Dermis blood vessel endothelial cell (primary cell): ENCODE data around the gene VSIR. TPM values are rescaled to one million over a fixed set of nuclear protein-coding genes. Genes with fewer than 3 reads are reported as not detected.
A peak's percentile ranks its signal among the peaks of the same experiment; 100 is the strongest.

Experiments used
- DNase-seq: peaks from one replicate; pipeline ENCODE4 v3.0.0; 2010
- total RNA-seq: library from RNA; depleted of rRNA; stranded (reverse); fragments of >200 nt; gene quantifications from 2 replicates; pipeline ENCODE4 v1.2.3, GENCODE V29; 2014

The VSIR gene
- 25.1 and 42.2 TPM in 2 replicates for total RNA-seq

DNA sequence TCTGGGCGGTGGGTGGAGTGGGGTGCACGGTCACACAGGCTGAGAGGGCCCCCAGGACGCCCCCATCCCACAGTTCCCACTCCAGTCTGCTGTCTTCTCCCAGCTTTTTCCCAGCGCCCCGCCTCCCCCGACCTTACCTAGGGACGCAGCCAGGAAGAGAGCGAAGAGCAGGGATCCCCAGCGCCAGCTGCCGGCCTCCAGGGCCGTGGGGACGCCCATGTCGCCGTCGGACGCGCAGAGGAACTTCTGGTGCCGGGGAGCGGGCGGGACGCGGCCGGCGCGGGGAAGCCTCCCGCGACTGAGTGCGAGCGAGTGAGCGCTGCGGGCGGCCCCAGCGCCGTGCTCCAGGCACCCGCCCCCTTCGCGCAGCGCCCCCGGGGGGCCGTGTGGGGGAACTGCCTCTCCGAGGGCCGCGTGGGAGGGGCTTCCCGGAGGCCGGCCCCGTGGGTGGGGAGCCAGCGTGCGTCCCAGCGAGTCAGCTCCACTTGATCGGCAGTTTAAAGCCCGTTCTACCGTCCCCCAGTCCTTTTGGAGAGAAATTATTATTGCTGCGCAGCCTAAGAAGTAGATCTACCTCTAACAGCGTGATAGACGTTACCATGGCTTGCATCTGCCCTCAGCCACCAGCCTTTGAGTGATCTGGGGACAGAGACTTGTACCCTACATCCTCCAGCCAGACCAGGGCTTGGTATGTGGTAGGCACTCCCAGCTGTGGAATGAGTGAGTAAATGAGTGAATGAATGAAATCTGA lies at the start of gene VSIR:
TSS of gene VSIR (minus strand) at position 300 of the 751 bp plus-strand sequence. CDS start at position 219, 81 bp downstream.
- peak; percentile 88 for DNase-seq

DNA sequence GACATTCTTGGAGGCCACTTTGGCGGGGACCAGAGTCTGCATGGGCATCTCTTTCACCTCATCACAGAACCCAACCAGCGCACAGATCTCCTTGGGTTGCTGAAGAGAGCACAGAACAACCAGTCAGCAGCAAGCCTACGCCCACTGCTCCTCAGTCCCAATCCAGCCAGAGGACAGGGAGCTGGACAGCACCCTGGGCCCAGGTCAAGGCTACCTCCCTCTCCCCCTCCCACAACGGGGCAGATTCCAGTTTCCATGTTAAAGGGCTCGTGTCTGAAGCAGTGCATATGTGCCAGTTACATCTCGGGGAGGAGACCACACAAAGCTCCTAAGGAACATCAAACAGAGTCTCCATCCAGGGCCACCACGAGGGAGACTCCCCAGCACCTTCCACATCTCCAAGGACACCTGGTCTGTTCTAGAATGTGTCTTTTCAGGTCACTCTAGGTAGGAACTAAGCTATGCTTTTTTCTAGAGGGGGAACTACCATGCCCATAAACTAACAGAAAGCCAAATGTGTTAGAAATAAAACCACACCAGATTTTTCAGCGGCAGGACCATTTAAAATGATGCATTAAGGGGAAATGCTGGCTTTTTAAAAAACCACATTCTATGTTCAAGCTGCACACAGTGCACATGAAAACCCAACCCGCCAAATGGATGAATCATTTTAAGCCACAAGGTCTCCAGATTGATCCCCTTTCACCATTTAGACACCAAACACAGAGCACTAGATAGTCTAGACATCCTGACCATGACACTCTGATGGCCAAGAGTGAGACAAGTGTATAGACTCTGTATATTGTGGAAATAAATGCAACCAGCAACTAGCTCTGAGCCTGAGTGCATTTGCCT lies 48.8 kb upstream of the VSIR start:
- DNase-seq = no peak

DNA sequence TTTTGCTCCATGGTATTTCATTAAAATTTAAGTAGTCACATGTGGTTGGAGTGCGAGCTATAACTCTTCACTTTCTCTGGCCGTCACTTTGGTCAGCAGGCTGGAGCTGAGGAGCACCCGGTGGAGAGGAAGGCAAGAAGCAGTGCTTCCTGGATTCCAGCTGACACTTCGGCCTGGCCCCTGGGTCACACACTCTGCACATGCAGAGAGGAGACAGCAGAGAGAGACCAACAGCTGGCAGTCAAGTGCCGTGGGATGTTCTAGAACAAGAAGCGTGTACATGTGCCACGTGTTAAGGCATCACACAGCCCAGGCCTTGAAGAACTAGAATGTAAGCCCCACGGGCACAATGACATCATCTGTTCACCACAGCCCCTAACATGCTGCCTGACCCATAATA lies 47.6 kb upstream of the VSIR start:
- DNase-seq = no peak

DNA sequence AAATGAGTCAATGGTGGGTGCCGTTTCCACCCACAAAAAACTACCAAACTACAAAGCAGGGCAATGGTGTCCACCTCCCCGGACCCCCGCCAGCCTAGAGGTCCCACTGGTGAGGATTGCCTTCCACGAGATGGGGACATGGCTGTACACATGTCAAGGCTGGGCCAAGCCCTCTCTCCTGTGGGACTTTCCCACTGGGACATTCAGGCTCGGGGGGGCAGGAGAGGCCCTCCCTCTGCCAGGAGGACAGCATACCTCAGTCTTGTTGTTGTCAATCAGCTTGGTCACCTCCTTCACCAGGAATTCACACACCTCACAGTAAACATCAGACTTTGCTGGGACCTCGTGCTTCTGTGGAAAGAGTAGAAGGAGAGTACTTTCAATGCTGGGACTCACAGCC lies 46.7 kb upstream of the VSIR start:
- DNase-seq = no peak

DNA sequence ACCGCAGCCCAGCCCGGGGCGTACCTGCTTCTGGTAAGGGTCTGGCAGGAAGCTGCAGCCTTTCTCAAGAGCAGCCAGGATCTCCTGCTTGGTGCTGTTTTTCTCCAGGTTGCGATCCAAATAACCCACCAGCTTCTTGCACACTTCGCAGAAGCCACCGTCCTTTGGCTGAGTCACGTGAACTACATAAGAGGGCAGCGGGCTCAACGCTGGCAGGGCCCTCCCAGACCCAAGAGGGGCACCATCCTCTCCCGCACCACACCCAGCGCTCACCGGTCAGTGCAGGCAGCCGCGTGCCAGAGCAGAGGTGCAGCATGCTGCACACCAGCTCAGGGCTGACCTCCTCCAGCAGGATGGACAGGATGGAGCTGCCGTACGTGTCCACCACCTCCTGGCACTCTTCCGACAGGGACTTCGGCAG lies 46.1 kb upstream of the VSIR start:
- DNase-seq = no peak

DNA sequence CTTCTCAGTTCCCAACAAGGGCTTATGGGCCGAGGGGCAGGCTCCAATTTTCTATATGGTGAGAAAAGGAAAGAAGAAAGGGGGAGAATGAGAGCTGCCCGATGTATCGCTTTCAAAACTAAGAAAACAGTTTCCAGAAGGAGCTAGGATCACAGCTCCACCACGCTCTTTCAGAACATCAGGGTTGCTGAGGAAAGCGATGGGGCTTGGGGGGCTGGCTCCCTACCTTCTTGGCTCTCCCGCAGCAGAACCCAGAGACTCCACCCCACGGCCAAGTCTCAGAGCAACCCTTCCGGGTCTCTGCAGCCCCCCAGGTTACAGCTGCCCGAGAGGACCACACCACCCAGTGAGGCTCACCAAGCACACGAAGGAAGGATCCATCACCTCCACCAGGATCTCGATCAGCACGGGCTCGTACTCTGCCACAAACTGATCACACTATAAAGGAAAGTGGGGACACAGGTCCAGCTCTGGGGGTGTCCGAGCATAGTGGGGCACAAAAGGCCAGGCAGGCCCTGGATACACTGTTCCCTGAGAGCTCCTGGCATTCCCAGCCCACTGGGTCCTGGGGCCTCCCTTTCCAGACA lies 45.4 kb upstream of the VSIR start:
- no peak for DNase-seq

DNA sequence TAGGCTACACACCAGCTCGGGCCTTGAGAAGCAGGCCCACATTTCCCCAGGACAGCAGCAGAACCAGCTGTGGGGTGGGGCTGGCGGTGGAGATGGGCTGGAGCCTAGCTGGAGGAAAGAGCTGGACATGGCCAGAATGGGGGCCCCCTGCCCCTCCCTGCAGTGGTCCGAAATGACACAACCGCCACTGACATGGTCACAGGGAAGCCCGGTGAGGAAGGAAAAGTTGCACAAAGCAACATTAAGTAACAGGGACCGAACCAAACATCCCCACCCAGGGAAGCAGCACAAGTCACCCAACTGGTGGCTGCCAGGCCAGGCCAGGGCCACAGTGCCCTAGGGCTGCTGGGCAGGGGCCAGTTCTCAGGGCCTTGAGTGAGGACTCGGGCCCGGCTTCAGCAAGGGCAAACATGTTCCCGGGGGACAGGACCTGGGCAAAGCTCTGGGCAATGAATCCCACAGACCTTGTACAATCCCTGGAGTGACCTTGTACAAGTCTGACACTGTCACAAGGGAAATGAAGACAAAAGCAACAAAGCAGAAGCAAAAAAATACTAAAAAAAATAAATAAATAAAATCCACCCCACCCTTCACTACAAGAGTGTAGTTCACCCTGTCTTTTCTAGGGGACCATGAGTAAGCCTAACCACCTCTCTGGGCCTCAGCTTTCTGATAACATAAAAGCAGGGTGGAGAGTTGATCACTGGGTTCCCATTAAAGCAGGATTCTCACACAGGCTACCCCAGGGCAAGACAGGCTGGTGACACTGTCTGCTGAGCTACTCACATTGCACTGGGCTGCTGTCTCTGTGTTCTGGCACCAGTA lies 44.7 kb upstream of the VSIR start:
- DNase-seq = no peak

DNA sequence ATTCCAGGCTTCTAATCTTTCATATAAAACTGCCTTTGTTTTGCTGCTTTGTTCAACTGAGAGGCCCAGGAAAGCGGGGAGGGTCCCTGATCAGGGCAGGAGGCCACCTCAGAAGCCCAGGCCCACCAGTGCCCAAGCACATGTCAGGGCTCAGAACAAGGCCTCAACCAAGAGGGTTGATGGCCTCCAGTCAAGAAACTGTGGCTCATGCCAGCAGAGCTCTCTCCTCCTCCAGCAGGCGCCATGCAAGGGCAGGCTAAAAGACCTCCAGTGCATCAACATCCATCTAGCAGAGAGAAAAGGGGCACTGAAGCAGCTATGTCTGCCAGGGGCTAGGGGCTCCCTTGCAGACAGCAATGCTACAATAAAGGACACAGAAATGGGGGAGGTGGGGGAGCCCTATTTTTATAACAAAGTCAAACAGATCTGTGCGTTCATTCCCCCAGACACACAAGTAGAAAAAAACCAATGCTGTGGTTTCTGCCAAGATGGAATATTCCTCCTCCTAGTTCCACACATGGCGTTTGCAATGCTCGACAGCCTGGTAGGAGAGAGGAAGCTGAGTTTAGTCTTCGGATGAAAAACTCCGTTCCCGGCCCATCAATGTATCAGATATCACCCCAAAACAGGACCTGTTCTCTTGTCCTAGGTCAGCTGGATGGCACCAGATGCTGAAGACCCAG lies 43.8 kb upstream of the VSIR start:
- no peak for DNase-seq

DNA sequence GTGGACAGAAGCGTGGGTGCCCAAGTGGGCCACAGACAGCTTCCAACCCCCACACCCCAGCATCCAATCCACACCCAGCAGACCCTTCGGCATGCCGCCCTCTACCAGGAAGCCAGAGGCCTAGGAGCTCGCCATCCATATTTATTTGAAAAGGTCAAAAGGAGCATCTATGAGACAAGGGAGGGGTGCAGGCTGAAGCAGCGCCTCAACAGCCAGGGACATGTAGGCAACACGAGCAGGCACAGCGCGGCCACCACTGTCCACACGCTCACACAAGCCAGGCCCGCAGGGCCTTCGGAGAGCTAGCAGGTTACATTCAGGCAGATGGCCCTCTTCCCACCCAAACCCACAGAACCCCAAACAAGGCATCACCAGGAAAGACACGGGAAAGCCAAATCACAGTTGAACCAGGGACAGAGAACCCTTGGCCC lies 43.1 kb upstream of the VSIR start:
- DNase-seq = no peak

DNA sequence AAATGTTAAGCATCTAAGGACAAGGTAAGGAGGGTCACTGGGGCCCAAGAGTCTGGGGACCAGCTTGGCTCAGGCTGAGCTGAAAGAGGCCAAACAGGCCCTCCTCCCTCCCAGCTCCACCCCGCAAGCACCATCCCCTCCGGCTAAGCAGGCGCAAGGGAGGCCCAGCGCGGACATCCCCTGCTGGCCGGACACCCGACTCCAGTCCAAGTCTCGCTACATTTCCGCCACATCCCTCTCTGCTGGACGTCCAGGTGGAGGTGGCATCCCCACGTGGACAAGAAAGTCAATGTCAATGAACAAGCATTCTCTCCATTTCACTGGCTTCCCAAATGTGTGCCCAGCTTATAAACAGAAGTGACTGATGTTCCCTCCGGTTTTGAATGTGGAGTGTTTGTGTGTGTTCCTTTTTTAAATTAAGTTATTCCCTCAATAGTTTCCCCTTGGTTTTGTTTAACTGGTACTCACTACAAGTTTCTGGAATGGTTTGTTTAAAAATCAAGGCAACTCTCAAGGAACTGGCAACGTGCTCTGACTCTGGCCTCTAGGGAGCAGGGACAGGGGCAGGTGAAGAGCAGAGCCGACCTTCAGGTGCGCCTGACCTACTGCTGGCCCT lies 42.3 kb upstream of the VSIR start:
- DNase-seq = no peak

DNA sequence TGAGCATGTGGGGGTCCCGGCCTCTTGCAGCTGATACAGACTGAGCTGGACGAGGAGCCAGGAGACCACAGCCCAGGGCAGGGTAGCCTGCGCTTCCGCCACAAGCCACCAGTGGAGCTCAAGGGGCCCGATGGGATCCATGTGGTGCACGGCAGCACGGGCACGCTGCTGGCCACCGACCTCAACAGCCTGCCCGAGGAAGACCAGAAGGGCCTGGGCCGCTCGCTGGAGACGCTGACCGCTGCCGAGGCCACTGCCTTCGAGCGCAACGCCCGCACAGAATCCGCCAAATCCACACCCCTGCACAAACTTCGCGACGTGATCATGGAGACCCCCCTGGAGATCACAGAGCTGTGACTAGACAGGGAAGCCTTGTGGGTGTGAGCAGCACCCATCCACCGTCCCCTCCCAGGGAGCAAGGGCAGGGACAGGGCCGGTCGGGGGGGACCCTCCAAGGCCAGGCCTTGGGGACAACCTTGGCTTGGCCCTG lies 41.6 kb upstream of the VSIR start:
- no peak for DNase-seq

DNA sequence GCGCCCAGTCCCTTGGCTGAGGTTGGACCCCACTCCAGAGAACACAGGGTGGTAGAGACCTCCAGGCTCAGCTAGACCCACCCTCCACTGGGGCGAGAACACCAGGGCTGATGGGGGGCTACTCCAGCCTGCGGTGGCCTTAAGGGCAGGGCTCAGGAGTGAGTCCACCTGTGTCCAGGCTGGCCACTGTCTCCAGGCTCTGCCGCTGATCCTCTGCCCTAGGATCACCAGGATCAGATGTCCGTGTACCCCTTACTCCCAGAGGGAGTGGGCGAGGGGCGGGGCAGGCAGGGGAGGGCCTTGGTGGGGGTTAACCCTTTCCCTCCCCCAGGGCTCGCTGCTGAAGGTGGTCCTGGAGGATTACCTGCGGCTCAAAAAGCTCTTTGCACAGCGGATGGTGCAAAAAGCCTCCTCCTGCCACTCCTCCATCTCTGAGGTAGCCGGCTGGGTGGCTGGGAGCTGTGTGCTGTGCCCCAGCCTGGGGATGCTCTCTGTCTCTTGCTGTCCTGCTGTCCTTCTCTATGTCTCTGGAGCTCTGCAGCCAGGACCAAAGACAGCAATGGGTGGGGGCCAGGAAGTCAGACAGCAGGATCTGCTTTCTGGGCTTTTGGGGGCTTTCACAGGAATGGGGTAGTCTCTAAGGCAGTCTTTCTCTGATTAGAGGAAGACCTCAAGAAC lies 39.7 kb upstream of the VSIR start:
- DNase-seq = no peak

DNA sequence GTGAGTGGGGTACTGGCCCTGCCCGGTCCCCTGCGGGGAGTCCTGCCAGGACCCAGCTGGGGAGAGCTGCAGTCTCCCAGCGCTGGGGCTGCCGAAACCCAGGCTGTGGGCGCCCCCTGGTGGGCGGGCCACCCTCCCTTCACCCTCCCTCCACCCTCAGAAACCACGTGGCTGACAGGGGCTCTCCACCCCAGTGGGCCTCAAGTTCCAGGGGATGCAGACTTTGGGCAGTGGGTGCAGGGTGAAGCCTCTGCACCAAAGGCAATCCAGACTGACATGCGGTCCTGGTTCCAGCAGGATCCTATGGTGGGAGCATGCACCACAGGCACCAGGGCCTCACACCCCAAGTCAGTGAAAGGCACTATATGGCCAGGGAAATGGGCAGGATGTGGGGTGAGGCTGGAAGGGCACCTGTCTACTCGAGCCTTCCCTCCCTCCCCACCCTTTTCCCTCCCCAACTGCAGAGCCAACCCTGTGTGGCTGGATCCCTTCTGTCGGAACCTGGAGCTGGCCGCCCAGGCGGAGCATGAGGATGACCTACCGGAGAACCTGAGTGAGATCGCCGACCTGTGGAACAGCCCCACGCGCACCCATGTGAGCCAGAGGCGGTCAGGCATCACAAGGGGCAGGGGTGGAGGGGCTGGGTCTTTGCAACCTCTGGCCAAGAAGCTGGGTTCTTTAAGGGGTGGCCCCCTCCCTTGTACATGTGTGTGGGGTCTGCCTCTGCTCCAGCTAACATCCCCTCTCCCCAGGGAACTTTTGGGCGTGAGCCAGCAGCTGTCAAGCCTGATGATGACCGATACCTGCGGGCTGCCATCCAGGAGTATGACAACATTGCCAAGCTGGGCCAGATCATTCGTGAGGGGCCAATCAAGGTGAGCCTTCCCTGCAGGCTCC lies 38.9 kb upstream of the VSIR start:
- DNase-seq = peak; percentile 77

DNA sequence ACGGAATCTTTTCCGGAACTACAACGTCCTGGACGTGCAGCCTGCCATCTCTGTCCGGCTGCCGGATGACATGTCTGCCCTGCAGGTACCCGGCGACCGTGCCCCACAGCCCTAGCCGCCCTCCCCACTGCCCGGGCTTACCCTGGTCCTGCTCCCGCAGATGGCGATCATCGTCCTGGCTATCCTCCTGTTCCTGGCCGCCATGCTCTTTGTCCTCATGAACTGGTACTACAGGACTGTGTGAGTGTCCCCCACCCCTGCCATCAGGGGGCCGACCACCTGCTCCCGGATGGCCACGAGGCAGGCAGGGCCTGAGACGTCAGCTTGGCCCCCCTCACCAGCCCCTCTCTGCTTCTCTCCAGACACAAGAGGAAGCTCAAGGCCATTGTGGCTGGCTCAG lies 38.0 kb upstream of the VSIR start:
- no peak for DNase-seq

DNA sequence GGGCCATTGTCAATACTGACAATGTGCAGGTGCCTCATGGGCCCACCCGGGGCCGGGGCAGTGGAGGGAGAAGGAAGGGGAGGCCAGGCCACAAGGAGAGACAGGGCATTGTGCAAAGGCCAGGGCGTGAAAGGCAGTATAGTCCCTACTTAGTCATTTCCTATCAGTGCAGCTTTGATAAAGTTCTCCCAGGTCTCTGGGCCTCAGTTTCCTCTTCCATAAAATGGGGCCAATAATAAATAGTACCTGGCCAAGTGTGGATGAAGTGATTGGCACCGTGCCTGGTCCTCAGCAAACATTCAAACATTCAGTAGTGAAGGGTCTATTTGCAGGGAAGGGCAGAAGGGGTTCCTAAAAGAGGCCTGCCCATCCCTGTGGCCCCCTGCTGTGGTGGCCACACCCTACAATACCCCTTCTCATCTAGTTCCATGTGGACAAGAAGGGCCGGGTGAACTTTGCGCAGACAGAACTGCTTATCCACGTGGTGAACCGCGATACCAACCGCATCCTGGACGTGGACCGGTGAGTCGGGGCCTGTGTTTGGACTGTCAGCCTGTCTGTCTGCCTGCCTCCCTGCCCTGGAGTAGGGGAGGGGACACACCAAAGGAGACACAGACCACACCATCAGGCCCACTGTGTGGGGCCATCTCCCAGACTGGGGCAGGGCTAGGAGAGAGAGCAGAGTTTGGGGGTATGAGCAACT lies 36.9 kb upstream of the VSIR start:
- DNase-seq = no peak

DNA sequence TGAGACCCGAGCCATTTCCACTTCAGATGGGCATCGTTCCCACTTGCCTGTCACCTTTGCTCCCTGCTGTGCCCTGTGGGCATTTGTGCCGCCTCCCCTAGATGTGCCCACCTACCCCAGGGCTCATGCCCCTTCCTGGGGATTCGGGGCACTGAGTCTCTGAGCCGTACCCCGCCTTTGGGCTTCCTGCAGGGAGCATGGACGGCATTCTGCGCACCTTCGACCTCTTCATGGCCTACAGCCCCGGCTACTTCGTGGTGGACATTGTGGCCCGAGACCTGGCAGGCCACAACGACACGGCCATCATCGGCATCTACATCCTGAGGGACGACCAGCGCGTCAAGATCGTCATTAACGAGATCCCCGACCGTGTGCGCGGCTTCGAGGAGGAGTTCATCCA lies 36.3 kb upstream of the VSIR start:
- DNase-seq = no peak

DNA sequence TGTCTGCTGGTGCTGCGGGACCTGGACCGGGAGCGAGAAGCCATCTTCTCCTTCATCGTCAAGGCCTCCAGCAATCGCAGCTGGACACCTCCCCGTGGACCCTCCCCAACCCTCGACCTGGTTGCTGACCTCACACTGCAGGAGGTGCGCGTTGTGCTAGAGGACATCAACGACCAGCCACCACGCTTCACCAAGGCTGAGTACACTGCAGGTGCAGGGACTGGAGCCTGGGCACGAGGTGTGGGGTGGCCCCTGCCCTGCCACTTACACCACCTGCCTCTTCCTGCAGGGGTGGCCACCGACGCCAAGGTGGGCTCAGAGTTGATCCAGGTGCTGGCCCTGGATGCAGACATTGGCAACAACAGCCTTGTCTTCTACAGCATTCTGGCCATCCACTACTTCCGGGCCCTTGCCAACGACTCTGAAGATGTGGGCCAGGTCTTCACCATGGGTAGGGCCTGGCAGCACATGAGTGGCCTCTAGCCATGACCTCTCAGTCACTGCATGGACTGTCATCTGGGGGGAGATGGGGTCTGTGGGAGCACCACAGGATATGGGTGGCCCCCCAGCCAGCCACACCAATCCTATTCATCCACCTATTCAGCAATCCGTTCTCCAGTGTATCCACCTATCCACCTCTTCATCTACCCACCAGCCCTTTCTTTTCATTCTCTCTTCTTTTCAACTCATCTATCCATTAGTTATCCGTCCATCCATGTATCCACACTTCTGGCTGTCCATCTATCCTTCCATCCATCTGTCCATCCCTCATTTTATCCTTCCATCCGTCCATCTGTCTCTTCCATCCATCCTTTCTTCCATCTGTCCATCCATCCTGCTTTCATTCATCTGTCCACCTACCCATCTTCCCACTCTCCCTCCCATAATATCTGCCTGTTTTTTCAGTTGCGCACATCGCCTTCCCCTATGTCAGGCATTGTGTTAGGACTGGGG lies 34.5 kb upstream of the VSIR start:
- DNase-seq = no peak
